Measurements from ENCODE around the gene DIP2B. TPM values are rescaled to one million over a fixed set of nuclear protein-coding genes. Genes with fewer than 3 reads are reported as not detected.

The DIP2B gene
- total RNA-seq, 6 donors from 2014 or later: 26.1 to 54.5 (median 29.4) TPM

- no peak overlapping the region for H3K4me3 ChIP-seq
- ATAC-seq (ENCODE audit: low FRiP score in 2 of 2): no peak
- no peaks in the 10 kb centered on the region for H3K36me3 ChIP-seq
- no peak for DNase-seq
- peaks cover 20 to 39% (median 31%) of the 10 kb centered on the region in 4 donors for H3K4me1 ChIP-seq
- H3K27ac ChIP-seq: peak overlapping the region in 2 of 4 donors; percentile 32 to 42
- TF ChIP-seq CTCF (IDR thresholded peaks at IDR 0.05) (no peak), EP300 (IDR thresholded peaks at IDR 0.05) (no peak), POLR2AphosphoS5 (IDR thresholded peaks at IDR 0.05) (no peak)
- 100% methylated on average over 1 of the region's 1 CpG; no CpG with 5 or more reads in 1 of the 2 donors for WGBS, 2 donors
- H3K27me3 ChIP-seq: no peaks in the 10 kb centered on the region
- no peaks in the 10 kb centered on the region for H3K9me3 ChIP-seq
These were observed 58.6 kb downstream of the DIP2B start for GRCh38 chr12:50563434-50563787.

GRCh38 chr12:50564237-50564947 lies 59.6 kb downstream of the DIP2B start:
- no peak overlapping the region for H3K4me3 ChIP-seq
- WGBS, 2 donors: 39 to 50% methylated on average over 4 of the region's 4 CpGs
- no peaks in the 10 kb centered on the region for H3K36me3 ChIP-seq
- TF ChIP-seq CTCF (IDR thresholded peaks at IDR 0.05) (no peak), POLR2AphosphoS5 (IDR thresholded peaks at IDR 0.05) (no peak), POLR2A (IDR thresholded peaks at IDR 0.05) (no peak), EP300 (IDR thresholded peaks at IDR 0.05) (no peak)
- DNase-seq (no peak), ATAC-seq (ENCODE audit: low FRiP score in 2 of 2) (no peak)
- H3K4me1 ChIP-seq: peaks cover 29 to 49% (median 41%) of the 10 kb centered on the region in 4 donors
- no peaks in the 10 kb centered on the region for H3K9me3 ChIP-seq
- peak overlapping the region in 2 of 4 donors; percentile 32 to 42 for H3K27ac ChIP-seq
- no peaks in the 10 kb centered on the region for H3K27me3 ChIP-seq

- DNase-seq (no peak), ATAC-seq (ENCODE audit: low FRiP score in 2 of 2) (no peak)
- no peaks in the 10 kb centered on the region for H3K36me3 ChIP-seq
- peaks cover 34 to 54% (median 46%) of the 10 kb centered on the region in 4 donors for H3K4me1 ChIP-seq
- no peaks in the 10 kb centered on the region for H3K9me3 ChIP-seq
- no peaks in the 10 kb centered on the region for H3K27me3 ChIP-seq
- peak overlapping the region in 2 of 4 donors; percentile 14 to 32 for H3K27ac ChIP-seq
- 76 to 94% methylated on average over 2 to 3 of the region's 3 CpGs for WGBS, 2 donors
- TF ChIP-seq EP300 (IDR thresholded peaks at IDR 0.05): no peak
- TF ChIP-seq CTCF (IDR thresholded peaks at IDR 0.05): no peak
- no peak for TF ChIP-seq POLR2AphosphoS5 (IDR thresholded peaks at IDR 0.05)
- TF ChIP-seq POLR2A (IDR thresholded peaks at IDR 0.05): no peak
- no peak overlapping the region for H3K4me3 ChIP-seq
These were observed 60.1 kb downstream of the DIP2B start for GRCh38 chr12:50564948-50565297.

DNA sequence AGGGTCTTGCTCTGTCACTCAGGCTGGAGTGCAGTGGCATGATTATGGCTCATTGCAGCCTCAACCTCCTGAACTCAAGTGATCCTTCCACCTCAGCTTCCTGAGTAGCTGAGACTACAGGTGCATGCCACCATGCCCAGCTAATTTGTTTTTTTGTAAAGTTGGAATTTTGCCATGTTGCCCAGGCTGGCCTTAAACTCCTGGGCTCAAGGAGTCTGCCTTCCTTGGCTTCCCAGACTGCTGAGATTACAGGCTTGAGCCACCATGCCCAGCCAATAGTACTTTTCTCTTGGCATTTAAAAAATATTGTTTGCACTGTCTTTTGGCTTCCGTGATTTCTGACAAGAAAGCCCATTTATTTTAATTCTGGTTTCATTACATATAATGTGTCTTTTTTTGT lies 61.3 kb downstream of the DIP2B start:
- TF ChIP-seq EP300 (IDR thresholded peaks at IDR 0.05) (no peak), CTCF (IDR thresholded peaks at IDR 0.05) (no peak)
- Histone ChIP-seq H3K27ac (no peak overlapping the region), H3K9me3 (no peaks in the 10 kb centered on the region), H3K4me3 (no peak overlapping the region), H3K27me3 (no peaks in the 10 kb centered on the region), H3K4me1 (peaks cover 41 to 62% (median 53%) of the 10 kb centered on the region in 4 donors), H3K36me3 (no peaks in the 10 kb centered on the region)
- 87 to 88% methylated on average over 1 of the region's 1 CpG for WGBS, 2 donors
- no peak for DNase-seq
- ATAC-seq (ENCODE audit: low FRiP score in 2 of 2): no peak

DNA sequence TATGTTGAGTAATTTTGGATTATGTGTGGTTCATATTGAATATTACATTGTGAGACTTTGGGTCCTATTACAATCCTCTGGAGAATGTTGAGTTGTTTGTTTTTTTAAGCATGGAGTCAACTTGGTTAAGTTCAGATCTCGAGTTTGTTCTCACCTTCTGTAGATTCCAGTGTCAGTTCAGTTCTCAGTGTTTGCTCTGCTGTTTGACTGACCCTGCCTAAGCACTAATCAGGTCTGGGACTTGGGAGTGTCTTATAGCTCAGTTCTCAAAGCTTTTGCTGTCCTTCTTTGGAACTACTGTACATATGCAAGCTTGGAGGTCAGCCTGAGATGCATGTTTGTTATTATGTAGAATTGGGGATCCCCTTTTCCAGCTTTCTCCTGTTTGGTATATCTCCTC lies 63.1 kb downstream of the DIP2B start:
- DNase-seq (no peak), ATAC-seq (ENCODE audit: low FRiP score in 2 of 2) (peak in 1 of 2 donors; percentile 37)
- Histone ChIP-seq H3K36me3 (no peaks in the 10 kb centered on the region), H3K9me3 (no peaks in the 10 kb centered on the region), H3K27ac (peak overlapping the region; percentile 40 to 82 (median 57)), H3K27me3 (no peaks in the 10 kb centered on the region), H3K4me1 (peaks cover 53 to 79% (median 68%) of the 10 kb centered on the region in 4 donors), H3K4me3 (no peak overlapping the region)
- WGBS, 2 donors: 45 to 47% methylated on average over 1 of the region's 1 CpG
- TF ChIP-seq EP300 (IDR thresholded peaks at IDR 0.05): no peak
- TF ChIP-seq CTCF (IDR thresholded peaks at IDR 0.05): no peak
- no peak for TF ChIP-seq POLR2AphosphoS5 (IDR thresholded peaks at IDR 0.05)
- no peak for TF ChIP-seq POLR2A (IDR thresholded peaks at IDR 0.05)

Data from upper lobe of left lung (tissue), 6 donors.